Panc1 (cell line): ENCODE results near the gene NYAP1.
"Not testable (repeated sequence)": the region's sequence is repeated elsewhere in the genome, so short reads cannot be mapped to it uniquely, and the experiment has no call there.

ENCODE experiments used
- POLR2AphosphoS5 ChIP-seq: IDR thresholded peaks from 2 replicates; pipeline ENCODE4 v1.6.1; 2012; ENCODE audit warnings: mild to moderate bottlenecking, low read depth, low read length, moderate library complexity
- REST ChIP-seq, 2 experiments: IDR thresholded peaks; 2 replicates each; pipeline ENCODE4 v1.6.1; 2011 to 2012; ENCODE audit warnings: low read depth in 2 of 2, control low read depth in 1 of 2, low read length in 1 of 2, mild to moderate bottlenecking in 1 of 2, moderate library complexity in 1 of 2; ENCODE audit not compliant: insufficient read depth in 1 of 2
- TF ChIP-seq, protein P1 (sequence below): fragments of 450-650 bp; IDR thresholded peaks from 2 replicates; pipeline ENCODE4 v1.5.1; 2017; ENCODE audit warnings: mild to moderate bottlenecking

DNA sequence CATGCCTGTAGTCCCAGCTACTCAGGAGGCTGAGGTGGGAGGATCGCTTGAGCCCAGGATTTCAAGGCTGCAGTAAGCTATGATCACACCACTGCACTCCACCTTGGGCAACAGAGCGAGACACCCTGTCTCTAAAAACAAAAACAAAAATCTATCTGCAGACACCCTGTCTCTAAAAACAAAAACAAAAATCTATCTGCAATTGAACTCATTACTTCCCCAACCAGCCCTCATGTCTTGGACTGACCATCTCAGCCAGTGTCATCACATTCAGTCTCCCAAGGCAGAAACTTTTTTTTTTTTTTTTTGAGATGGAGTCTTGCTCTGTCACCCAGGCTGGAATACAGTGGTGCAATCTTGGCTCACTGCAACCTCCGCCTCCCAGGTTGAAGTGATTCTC, 20.3 kb downstream of the NYAP1 start:
- TF ChIP-seq REST (IDR thresholded peaks at IDR 0.05; ENCODE audit: insufficient read depth in 1 of 2, low read depth in 2 of 2, low read length in 1 of 2); POLR2AphosphoS5: not testable (repeated sequence)
- TF ChIP-seq, protein P1, sequence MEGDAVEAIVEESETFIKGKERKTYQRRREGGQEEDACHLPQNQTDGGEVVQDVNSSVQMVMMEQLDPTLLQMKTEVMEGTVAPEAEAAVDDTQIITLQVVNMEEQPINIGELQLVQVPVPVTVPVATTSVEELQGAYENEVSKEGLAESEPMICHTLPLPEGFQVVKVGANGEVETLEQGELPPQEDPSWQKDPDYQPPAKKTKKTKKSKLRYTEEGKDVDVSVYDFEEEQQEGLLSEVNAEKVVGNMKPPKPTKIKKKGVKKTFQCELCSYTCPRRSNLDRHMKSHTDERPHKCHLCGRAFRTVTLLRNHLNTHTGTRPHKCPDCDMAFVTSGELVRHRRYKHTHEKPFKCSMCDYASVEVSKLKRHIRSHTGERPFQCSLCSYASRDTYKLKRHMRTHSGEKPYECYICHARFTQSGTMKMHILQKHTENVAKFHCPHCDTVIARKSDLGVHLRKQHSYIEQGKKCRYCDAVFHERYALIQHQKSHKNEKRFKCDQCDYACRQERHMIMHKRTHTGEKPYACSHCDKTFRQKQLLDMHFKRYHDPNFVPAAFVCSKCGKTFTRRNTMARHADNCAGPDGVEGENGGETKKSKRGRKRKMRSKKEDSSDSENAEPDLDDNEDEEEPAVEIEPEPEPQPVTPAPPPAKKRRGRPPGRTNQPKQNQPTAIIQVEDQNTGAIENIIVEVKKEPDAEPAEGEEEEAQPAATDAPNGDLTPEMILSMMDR, result not testable (repeated sequence)
